D721Med (cell line): Measurements from ENCODE around the gene MDFIC.

Experiments
- DNase-seq: peaks from one replicate; pipeline ENCODE4 v3.0.0; 2011; ENCODE audit warnings: low spot score; ENCODE audit not compliant: insufficient read length
- FAIRE-seq: peaks from 2 replicates; lab custom pipeline; 2011; peaks lifted over from hg19 to GRCh38; lab: Jason Lieb, UNC
- TF ChIP-seq, protein P1 (sequence below): IDR thresholded peaks from 2 replicates; pipeline ENCODE4 v1.5.1; 2012; ENCODE audit warnings: mild to moderate bottlenecking, control low read depth; ENCODE audit not compliant: insufficient read depth; ENCODE audit errors: missing control alignments

MDFIC gene

DNA sequence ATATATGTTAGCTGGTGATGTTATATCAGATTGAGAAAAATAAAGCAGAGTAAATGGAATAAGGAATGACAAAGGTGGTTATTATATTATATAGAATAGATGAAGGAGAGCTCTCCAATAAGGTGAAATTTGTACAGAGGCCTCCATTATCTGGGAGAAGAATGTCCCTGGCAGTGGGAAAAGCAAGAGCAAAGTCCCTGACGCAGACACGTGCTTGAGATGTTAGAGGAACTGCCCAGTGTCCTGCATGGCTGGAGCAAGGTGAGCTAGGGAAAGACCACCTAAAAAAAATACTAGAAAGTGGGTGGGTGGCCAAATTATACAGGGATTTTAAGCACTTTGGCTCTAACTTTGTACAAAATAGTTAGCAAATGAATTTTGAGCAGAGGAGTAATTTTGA, 120.7 kb downstream of the MDFIC start:
- DNase-seq (no peak), FAIRE-seq (no peak)
- TF ChIP-seq, protein P1, sequence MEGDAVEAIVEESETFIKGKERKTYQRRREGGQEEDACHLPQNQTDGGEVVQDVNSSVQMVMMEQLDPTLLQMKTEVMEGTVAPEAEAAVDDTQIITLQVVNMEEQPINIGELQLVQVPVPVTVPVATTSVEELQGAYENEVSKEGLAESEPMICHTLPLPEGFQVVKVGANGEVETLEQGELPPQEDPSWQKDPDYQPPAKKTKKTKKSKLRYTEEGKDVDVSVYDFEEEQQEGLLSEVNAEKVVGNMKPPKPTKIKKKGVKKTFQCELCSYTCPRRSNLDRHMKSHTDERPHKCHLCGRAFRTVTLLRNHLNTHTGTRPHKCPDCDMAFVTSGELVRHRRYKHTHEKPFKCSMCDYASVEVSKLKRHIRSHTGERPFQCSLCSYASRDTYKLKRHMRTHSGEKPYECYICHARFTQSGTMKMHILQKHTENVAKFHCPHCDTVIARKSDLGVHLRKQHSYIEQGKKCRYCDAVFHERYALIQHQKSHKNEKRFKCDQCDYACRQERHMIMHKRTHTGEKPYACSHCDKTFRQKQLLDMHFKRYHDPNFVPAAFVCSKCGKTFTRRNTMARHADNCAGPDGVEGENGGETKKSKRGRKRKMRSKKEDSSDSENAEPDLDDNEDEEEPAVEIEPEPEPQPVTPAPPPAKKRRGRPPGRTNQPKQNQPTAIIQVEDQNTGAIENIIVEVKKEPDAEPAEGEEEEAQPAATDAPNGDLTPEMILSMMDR: no peak

DNA sequence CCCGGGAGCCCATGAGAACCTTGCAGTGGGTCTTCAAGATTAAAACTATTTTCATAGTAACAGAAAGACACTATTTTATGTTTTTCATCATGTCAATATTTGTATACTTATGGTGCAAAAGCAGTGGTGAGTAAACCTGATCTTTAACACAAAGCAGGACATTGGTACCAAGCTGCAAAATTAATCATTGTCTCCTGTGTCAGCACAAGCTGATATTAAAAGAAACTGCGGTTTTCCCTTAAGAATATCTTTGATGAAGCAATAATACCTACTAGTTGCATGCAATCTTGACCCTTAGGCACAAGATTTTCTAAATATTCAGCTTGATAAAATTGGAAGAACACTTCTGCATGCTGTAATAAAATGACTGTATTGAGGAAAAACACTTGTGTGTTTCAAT, 121.7 kb downstream of the MDFIC start:
- DNase-seq (no peak), FAIRE-seq (no peak)
- TF ChIP-seq, protein P1: no peak

DNA sequence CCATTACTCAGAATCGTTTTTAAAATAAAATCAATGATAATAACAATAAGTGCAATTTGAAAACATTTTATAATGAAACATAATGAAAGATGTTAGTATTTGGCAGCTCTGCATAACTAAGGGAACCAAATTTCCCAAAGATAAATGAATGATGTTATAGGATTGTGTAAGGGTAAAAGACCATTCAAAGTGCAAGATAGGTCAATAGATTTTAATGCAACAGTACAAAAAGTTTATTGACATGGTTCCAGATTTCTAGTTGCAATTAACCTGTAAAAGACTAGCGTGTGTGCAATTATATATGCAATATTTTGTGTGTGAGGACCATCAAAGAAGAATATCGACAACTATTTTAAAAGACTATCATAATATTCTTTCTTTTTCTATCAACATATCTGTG, 122.3 kb downstream of the MDFIC start:
- TF ChIP-seq, protein P1: no peak
- FAIRE-seq (no peak), DNase-seq (no peak)

DNA sequence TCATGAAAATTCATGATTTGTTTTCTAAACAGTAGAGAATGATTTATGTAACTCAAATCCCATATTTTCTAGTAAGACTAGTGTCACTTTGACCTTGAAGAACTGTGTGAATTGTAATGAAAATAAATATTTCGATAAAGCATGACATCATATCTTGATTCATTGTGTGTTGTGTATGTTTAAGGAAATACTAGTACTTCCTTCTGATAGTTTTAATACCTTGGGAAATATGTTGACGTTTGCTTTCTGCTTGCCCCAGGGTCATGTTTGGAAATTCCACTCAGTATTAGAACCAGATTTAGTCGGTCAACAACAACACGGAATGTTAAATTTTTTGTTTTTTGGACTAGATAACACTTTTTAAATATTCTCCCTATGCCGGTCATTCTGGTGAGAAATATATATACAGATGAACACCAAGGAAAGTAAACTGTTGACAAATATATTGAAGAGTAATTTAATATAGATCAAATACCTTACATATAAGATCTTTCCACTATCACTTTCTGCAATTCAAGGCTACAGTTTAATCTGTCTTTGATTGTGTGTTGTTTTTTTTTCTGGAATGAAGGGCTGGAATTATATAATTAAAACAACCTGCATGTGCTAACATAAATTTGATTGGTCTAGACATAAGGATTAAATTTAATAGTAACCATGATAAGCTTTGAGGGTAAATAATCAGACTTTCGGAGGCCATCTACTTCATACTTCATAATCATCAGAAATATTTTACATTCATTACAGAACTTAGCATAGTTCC, 126.2 kb downstream of the MDFIC start:
- no peak for FAIRE-seq
- TF ChIP-seq, protein P1: no peak
- no peak for DNase-seq

DNA sequence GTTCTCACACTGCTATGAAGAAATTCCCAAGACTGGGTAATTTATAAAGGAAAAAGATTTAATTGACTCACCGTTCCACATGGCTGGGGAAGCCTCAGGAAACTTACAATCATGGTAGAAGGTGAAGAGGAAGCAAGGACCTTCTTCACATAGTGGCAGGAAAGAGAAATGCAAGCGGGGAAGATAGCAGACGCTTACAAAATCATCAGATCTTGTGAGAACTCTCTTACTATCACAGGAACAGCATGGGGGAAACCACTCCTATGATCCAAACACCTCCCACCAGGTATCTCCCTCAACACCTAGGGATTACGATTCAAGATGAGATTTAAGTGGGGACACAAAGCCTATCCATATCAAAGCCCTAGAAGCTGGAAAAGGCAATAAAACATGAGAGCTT, 130.8 kb downstream of the MDFIC start:
- FAIRE-seq (no peak), DNase-seq (no peak)
- TF ChIP-seq, protein P1: no peak

DNA sequence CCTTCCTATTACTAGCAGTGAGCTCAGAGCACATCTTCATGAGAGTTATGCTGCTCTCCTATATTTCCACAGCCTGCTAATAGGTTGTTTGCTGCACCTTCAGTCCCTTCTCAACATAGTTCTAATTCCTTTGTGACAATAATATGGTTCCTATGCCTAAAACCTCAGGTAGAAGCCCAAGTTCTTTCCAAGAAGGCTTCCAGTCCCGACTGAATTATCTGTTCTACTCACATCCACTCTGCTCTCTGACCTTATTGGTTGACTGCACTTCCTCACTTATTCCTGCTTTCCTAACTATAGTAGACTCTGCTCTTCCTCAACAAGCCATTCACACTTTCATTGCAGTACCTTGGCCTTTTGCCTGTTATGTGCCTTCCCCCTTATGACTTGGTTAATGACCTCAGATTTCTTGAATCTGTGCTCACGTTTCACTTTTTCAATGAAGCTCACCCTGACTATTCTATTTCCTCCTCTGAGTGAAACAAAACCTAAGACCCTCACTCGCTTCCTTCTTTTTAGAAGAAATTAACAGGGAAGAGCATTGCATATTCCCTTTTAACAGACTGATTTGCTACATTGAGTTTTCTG, 132.7 kb downstream of the MDFIC start:
- DNase-seq (no peak), FAIRE-seq (no peak)
- TF ChIP-seq, protein P1: no peak

DNA sequence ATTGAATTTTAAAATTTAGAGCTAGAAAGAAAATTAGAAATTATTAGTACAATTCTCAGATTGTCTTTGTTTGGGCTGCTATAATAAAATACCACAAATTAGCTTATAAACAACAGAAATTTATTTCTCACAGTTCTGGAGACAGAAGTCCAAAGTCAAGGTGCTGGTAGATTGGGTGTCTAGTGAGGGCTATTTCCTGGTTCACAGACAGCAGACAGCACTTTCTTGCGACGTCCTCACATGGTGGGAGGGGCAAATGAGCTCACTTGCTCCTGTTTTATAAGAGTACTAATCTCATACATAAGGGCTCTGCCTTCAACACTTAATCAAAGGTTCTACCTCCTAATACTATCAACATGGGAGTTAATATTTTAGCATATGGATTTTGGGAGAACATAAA, 134.1 kb downstream of the MDFIC start:
- no peak for FAIRE-seq
- no peak for DNase-seq
- TF ChIP-seq, protein P1: no peak
